ENCODE data around the gene ZBED4. TPM values are rescaled to one million over a fixed set of nuclear protein-coding genes. Genes with fewer than 3 reads are reported as not detected.

ZBED4 gene
- total RNA-seq, 4 donors from 2014 or later: 14.9 to 24.0 (median 20.9) TPM

GRCh38 chr22:49910229-49911155, 56.8 kb downstream of the ZBED4 start:
- DNase-seq: no peak
- H3K4me3 ChIP-seq: no peak overlapping the region
- no peaks in the 10 kb centered on the region for H3K9me3 ChIP-seq
- H3K27me3 ChIP-seq: no peaks in the 10 kb centered on the region
- H3K4me1 ChIP-seq: no peaks in the 10 kb centered on the region
- no peak overlapping the region for H3K27ac ChIP-seq
- peaks cover 0 to 59% (median 0%) of the 10 kb centered on the region in 3 donors for H3K36me3 ChIP-seq
- TF ChIP-seq CTCF (IDR thresholded peaks at IDR 0.05): no peak
- TF ChIP-seq POLR2A (IDR thresholded peaks at IDR 0.05): no peak

GRCh38 chr22:49911881-49912625, 58.4 kb downstream of the ZBED4 start:
- Histone ChIP-seq H3K36me3 (peaks cover 0 to 44% (median 0%) of the 10 kb centered on the region in 3 donors), H3K4me1 (peaks cover 0 to 6% (median 2%) of the 10 kb centered on the region in 4 donors), H3K9me3 (no peaks in the 10 kb centered on the region), H3K27ac (no peak overlapping the region), H3K4me3 (no peak overlapping the region), H3K27me3 (no peaks in the 10 kb centered on the region)
- DNase-seq: peak in 1 of 3 donors; percentile 40
- no peak for TF ChIP-seq CTCF (IDR thresholded peaks at IDR 0.05)
- TF ChIP-seq POLR2A (IDR thresholded peaks at IDR 0.05): no peak

GRCh38 chr22:49913026-49913425, 59.4 kb downstream of the ZBED4 start:
- no peak for TF ChIP-seq CTCF (IDR thresholded peaks at IDR 0.05)
- TF ChIP-seq POLR2A (IDR thresholded peaks at IDR 0.05): no peak
- peaks cover 0 to 10% (median 4%) of the 10 kb centered on the region in 4 donors for H3K4me1 ChIP-seq
- peaks cover 0 to 34% (median 0%) of the 10 kb centered on the region in 3 donors for H3K36me3 ChIP-seq
- H3K27ac ChIP-seq: no peak overlapping the region
- no peak for DNase-seq
- no peaks in the 10 kb centered on the region for H3K27me3 ChIP-seq
- no peak overlapping the region for H3K4me3 ChIP-seq
- H3K9me3 ChIP-seq: no peaks in the 10 kb centered on the region

- TF ChIP-seq POLR2A (IDR thresholded peaks at IDR 0.05): no peak
- TF ChIP-seq CTCF (IDR thresholded peaks at IDR 0.05): no peak
Observed at GRCh38 chr22:49913446-49913845, 59.8 kb downstream of the ZBED4 start.

GRCh38 chr22:49914256-49914655, 60.6 kb downstream of the ZBED4 start:
- Histone ChIP-seq H3K36me3 (peaks cover 0 to 33% (median 0%) of the 10 kb centered on the region in 3 donors), H3K4me1 (peaks cover 4 to 14% (median 6%) of the 10 kb centered on the region in 4 donors), H3K9me3 (no peaks in the 10 kb centered on the region), H3K27ac (no peak overlapping the region), H3K4me3 (no peak overlapping the region), H3K27me3 (no peaks in the 10 kb centered on the region)
- TF ChIP-seq CTCF (IDR thresholded peaks at IDR 0.05): no peak
- no peak for TF ChIP-seq POLR2A (IDR thresholded peaks at IDR 0.05)
- DNase-seq: no peak

More at GRCh38 chr22:49913446-49913845, 59.8 kb downstream of the ZBED4 start:
- Histone ChIP-seq H3K27ac (no peak overlapping the region), H3K4me3 (no peak overlapping the region), H3K27me3 (no peaks in the 10 kb centered on the region), H3K9me3 (no peaks in the 10 kb centered on the region), H3K4me1 (peaks cover 0 to 10% (median 4%) of the 10 kb centered on the region in 4 donors), H3K36me3 (peaks cover 0 to 33% (median 0%) of the 10 kb centered on the region in 3 donors)
- peak in 1 of 3 donors; percentile 40 for DNase-seq

Measured in Peyer's patch (tissue), 4 donors.